Measurements from ENCODE around the gene EIF1B.

DNA sequence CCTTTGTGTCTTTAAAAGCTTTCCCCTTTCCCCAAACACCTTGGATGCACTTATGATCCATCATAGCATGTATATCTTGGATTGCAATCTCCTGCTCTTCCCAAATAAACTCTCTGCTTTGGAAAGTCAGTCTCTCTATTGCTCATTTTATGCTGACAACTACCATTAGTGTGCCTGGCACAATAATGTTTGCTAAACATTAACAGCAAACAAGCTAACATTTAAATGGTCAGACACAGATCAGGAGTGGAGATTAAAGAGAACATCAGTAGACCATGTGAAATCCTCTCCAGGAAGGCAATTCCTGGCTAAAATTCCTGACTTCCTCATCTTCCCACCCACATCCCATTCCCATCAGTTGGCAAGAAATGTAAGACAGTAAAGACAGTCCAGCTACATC lies 44.3 kb upstream of the EIF1B start:
- TF ChIP-seq POLR2A (IDR thresholded peaks at IDR 0.05) (no peak), CTCF (IDR thresholded peaks at IDR 0.05) (no peak), EP300 (IDR thresholded peaks at IDR 0.05; ENCODE audit: low read depth) (no peak), POLR2AphosphoS5 (IDR thresholded peaks at IDR 0.05) (no peak)

All from transverse colon (tissue), 4 donors.